HG03103 (cell line): ENCODE data around the gene SLC38A1.

Source experiments
- ATAC-seq: cut with Tn5 transposase; IDR thresholded peaks from one replicate; pipeline ENCODE4 v1.9.1; 2021; ENCODE audit warnings: low read depth; ENCODE audit not compliant: unreplicated experiment

The SLC38A1 gene

GRCh38 chr12:46147144-46147543 lies 121.7 kb downstream of the SLC38A1 start:
- no peak for ATAC-seq

GRCh38 chr12:46145881-46146280 lies 123.0 kb downstream of the SLC38A1 start:
- no peak for ATAC-seq

GRCh38 chr12:46144433-46144832 lies 124.4 kb downstream of the SLC38A1 start:
- ATAC-seq: no peak

- ATAC-seq: no peak
These were observed 132.6 kb downstream of the SLC38A1 start for GRCh38 chr12:46136249-46136648.

GRCh38 chr12:46135750-46136149 lies 133.1 kb downstream of the SLC38A1 start:
- no peak for ATAC-seq

GRCh38 chr12:46134852-46135251 lies 134.0 kb downstream of the SLC38A1 start:
- no peak for ATAC-seq

GRCh38 chr12:46134205-46134811 lies 134.5 kb downstream of the SLC38A1 start:
- no peak for ATAC-seq

GRCh38 chr12:46133751-46134150 lies 135.1 kb downstream of the SLC38A1 start:
- ATAC-seq: no peak
